Stimulated activated naive CD4-positive, alpha-beta T cell (primary cell): ENCODE data around the gene ITFG2.
"Not testable (repeated sequence)": the region's sequence is repeated elsewhere in the genome, so short reads cannot be mapped to it uniquely, and the experiment has no call there.

Source experiments
- DNase-seq, 6 experiments: peaks; one replicate each; lab custom pipeline; 2025; lab: John Stamatoyannopoulos, UW

The ITFG2 gene

DNA sequence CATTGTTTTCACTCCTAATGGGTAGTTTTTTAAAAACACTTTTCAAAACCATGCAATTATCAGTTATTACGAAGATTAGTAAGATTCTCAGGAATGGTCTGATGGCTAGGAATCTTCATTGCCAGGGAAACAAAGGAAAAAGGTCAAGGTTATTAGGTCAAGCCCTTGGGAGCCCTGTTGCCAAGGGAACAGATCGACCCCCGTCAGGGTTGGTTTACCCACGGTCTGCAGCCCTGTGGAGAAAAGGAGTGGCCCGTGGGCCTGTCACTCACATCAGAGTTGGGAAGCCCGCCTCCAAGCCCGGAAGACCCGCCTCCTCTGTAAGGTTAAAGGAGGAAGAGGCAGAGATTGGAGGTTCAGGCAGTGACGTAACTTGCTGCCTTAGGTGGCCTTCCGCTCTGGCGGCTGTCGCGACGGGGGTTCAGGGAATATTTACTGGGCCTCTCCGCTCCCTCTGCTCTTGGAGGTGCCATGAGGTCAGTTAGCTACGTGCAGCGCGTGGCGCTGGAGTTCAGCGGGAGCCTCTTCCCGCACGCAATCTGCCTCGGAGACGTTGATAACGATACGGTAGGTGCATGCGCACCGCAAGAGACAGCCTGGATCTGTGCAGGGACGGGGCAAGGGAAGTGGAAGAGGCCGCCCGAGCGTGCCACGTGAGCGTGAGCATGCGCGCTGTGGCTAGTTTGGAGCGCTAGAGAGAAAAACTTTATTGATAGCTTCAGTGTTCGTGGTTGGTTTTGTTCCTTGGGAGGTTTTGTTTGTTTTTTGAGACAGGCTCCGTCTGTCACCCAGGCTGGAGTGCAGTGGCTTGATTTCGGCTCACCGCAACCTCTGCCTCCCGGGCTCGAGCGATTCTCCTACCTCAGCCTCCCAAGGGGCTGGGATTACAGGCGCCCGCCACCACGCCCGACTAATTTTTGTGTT is at the start of gene ITFG2:
TSS of gene ITFG2 (plus strand) at position 379 of the 924 bp plus-strand sequence. CDS start at position 472, 93 bp downstream.
- peak; percentile 90 to 100 (median 96) for DNase-seq

DNA sequence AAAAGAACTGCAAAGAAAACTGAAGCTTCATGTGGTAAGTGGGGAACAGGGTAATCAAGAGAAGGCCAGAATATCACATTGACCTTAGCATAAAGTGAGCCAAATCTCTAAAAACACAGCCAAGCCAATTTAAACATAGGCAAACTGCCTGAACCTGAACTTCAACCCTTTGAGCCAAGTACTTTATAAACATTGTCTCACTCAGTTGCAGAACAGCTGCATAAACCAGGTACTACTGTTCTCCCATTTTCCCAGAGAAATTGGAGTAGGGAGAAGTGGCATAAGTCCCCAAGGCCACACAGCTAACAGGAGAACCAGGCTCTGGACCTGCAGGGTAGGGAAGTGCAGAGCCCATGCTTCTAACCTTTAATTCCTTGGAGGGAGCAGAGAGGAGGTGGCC is 48.1 kb upstream of the ITFG2 start:
- no peak for DNase-seq

DNA sequence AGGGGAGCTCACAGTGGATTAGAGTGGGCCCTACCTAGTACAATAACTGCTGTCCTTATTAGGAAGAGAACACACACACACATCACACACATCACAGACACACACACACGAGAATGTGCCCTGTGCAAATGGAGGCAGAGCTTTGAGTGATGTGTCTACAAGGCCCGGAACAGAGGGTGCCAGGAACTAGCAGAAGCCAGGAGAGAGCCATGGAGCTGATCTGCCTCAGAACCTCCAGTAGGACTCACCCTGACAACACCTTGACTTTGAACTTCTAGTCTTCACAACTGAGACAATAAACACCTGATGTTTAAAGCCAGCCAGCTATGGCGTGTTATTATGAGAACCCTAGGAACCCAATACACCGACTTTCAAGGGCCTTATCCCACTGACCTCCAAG is 47.4 kb upstream of the ITFG2 start:
- no peak for DNase-seq

DNA sequence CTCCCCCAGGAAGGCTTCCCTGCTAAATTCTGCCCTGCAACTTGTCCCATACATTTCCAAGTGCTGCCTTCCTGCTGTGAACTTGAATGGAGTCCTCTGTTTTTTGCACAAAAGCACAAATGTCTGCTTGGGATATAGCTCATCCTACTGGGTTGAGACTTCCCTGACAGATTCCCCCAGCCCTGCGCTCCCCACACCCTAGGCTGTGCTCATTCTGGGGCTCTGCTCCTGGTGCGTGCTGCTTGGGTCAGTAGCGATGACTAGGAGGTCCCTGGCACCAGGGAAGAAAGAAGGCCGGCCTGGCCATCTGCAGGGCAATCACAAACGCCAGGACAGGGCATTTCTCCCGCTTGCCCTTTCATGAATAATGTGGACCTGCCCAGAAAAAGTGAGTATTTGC is 46.9 kb upstream of the ITFG2 start:
- DNase-seq: no peak

DNA sequence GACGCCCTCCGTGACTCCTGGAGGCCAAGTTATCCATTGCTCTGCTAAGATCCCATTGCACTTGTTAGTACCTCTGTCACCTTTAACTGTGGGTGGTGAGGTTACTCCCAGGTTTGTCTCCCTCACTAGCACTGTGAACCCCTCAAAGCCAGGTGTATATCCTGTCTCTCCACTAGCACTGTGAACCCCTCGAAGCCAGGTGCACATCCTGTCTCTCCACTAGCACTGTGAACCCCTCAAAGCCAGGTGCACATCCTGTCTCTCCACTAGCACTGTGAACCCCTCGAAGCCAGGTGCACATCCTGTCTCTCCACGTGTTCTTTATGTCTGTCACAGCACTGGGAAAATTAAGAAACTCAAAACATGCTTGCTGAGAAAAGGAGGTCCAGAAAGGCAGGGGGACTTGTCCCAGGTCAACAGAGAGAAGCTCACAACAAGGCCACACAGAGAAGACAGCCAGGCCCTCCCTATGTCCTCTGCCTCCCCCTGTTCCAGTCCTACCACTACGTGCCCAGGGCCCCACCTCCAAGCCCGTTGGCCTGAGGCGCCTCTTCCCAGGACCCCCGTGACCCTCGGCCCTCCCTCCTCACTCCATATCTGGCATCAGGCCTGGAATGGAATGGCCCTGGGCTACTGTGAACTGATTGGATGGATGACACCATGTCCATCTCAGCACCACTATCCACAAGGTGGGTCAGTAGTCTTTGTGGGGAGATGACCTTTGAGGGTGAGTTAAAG is 44.1 kb upstream of the ITFG2 start:
- DNase-seq: peak in 1 of 6 experiments; percentile 7

DNA sequence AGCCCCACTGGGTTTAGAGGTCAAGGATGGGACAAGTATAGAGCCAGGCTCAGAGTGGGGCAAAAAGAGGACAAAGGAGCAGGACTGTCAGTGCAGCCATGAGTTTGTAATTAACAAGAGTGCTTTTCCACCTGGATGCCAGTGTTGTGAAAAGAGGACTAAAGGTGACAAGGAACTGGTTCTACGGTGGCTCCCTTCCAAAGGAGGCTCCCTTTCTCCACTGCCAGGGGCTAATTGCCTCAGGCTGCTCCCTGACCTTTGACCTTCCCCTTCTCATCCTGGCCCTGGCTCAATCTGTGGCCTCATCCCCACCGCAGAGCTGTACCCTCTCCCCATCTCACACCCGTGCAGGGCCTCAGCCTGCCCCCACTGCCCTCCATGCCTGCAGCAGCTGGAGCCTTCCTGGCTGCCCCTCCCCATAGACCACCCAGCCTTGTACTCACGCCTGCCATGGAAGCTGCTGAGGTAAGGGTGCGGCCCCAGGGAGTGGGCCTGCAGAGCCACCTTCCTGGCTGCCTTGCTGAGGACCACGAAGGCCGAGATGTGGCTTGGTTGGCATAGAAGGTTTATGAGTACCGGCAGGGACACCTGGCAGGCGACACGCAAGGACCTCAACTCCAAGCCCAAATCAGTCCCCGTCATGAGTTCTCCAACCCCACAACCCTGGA is 42.5 kb upstream of the ITFG2 start:
- no peak for DNase-seq

DNA sequence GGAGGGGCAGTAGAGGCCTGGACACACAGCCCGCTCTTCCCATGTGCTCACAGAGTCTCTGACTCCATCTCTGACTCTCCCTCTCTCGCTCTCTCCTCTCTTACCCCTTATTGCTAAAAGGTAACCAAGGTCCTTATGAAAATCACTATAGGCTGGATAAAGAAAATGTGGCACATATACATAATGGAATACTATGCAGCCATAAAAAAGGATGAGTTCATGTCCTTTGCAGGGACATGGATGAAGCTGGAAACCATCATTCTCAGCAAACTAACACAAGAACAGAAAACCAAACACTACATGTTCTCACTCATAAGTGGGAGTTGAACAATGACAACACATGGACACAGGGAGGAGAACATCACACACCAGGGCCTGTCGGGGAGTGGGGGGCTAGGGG is 41.9 kb upstream of the ITFG2 start:
- DNase-seq: not testable (repeated sequence)

DNA sequence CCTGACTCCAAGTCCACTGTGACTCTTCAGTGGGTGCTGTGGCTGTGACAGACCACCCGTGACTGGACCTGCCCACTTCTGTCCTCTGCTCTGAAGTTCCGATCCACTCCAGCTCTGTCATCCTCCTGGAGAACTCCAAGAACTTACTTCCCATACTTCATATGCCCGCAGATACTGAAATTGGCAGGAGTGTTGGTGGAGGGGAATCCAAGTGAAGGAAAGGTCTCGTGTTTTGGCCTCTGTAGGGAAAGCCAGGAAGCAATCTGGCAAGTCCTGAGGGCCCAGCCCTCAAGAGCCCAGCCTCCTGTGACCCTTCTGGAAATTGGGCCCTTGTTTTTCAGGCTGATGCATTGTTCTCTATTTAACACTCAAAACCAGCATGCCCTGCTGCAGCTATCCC is 40.1 kb upstream of the ITFG2 start:
- DNase-seq: no peak

DNA sequence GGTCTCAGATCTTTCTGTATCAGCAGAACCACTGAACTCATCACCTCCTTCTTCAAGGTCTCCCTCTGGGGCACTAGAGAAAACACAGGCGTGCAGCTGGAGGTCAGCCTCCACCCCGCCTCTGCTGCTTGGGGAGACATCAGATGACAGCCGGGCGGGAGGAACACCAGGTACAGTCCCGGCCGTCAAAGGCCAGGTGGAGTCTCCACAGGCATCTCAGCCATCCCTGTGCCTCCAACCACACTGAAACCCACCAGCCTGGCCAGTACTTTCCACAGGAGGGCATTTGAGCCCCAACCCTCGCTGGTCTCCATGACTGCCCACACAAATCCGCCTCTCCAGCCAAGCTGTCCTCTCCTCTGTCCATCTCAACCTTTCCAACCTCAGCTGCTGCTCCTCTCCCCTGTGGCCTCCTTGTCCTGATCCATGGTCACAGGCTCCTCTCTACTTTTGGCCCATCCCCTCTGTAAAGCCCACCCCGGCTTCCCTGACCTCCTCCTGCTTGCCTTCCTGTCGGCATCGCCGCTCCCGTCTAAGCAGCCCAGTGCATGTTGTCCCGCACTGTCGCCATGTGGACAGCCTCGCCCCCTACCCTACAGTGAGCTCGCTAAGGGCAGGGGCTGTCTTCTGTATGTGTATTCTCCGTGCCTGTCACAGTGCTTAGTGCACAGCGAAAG is 39.1 kb upstream of the ITFG2 start:
- no peak for DNase-seq

DNA sequence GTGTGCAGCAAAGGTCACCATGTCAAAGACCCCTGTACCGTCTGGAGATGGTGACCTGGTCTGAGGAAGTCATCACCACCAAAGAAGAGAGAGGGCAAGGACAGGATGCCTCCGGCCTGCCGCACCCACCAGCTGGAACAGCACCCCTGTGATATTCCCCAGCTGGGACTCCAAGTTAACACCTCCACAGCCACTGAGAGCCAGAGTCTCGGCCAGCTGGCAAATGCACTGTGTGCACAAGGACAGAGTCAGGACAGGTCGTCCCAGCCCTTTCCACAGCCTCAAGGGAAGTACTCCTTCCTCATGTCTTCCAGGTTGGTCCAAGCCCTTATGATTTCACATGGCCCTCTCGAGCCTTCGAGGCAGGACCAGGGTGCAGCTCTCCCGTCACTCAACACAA is 37.0 kb upstream of the ITFG2 start:
- DNase-seq: no peak

DNA sequence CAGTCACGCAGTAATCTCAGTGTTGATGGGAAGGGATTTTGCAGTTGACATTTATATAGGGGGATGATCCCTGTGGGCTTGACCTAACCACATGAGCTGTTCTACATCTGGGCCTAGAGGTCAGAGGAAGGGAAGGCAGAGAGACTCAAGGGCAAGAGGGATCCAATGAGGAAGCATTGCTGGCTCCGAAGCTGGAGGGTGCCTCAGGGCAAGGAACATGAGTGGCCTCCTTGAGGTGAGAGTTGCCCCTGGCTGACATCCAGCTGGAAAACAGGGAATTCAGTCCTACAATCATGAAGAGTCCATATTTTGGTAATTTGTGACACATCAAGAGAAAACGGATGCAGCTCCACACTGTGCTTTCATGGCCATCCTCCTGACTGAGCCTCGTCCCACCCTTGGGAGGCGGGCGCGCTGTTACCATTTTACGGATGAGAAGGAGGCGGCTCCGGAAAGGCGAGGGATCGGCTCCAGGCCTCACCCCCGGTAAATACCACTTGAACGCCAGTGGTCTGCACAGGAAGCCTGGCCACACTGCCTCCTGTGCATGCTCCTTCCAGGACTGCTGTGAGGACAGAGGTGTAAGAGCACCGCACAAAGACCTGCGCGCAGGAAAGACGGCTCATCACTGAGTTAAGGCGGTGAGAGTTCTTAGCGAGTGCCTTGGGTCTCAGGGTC is 36.2 kb upstream of the ITFG2 start:
- no peak for DNase-seq

DNA sequence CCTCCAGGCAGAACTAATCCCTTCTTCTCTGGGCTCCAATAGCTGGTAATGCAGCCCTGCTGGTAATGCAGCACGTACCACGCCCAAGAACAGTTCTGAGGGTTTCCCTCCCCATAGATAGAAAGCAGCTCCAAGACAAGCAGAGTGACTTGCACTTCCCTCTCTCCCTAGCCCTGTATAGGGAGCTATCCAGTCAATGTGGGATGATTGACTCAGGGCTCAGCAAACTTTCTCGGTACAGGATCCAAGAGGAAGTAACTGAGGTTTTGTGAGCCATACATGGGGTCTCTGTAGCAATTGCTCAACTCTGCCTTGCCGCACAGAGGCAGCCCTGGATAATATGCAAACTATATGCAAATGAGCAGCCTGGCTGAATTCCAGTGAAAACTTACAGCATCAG is 33.2 kb upstream of the ITFG2 start:
- no peak for DNase-seq

DNA sequence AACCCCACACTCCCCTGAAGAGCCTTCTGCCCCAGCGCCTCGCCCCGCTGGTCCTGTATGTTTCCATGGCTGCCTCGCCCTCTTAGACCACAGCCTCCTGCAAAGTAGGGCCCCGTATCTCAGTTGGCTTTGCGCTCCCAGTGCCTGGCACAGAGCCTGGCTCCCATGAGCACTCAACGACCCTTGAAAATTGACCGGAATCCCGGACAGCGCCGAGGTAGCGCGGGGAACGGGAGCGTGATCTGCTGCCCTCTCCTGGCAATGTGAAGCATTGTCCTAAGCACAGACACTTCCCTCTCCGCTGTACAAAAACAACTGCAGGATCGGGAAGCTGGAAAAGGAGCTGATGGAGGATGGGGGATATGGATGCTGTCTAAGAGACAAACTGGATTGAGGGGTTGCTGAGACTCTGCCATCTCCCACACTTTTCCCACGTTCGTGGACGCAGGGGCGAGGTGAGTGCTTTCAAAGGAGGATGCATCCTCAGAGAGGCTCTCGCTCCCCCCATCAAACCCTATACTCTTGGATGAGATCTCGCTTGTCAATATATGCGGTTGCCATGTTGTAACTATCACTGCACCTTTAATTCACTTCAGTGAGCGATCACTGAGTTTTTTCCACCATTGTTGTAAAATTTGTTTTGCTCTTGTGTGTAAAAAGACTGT is 28.4 kb upstream of the ITFG2 start:
- DNase-seq: peak in 4 of 6 experiments; percentile 3 to 62 (median 38)

DNA sequence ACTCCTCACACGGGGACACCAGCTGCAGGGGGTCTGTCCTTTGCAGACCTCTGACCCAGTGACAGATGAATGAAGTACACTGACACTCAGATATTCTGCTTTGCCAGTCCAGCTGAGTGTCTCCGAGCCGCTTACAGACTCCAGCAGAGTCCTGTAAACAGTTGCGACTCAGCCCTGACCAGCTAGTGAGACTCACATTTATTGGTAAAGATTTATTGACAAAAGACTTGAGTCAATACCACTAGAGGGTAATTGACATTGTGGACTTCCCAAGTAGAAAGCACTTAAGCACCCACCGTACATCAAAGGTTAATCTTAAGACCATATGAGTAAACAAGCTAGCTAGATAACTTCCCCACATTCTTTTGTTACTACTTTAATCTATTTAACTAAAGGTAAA is 27.5 kb upstream of the ITFG2 start:
- DNase-seq: no peak

DNA sequence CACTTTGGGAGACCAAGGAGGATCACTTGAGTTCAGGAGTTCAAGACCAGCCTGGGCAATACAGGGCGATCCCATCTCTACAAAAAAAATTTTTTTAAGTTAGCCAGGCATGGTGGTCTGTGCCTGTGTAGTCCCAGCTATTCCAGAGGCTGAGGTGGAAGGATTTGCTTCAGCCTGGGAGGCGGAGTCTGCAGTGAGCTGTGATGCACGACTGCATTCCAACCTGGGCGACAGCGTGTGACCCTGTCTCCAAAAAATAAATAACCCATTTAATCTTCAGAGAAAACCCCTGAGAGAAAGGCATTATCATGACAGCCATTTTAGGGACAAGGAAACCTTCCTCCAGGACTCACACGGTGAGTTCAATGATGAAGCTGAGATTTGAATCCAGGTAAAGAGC is 21.4 kb upstream of the ITFG2 start:
- DNase-seq: no peak

DNA sequence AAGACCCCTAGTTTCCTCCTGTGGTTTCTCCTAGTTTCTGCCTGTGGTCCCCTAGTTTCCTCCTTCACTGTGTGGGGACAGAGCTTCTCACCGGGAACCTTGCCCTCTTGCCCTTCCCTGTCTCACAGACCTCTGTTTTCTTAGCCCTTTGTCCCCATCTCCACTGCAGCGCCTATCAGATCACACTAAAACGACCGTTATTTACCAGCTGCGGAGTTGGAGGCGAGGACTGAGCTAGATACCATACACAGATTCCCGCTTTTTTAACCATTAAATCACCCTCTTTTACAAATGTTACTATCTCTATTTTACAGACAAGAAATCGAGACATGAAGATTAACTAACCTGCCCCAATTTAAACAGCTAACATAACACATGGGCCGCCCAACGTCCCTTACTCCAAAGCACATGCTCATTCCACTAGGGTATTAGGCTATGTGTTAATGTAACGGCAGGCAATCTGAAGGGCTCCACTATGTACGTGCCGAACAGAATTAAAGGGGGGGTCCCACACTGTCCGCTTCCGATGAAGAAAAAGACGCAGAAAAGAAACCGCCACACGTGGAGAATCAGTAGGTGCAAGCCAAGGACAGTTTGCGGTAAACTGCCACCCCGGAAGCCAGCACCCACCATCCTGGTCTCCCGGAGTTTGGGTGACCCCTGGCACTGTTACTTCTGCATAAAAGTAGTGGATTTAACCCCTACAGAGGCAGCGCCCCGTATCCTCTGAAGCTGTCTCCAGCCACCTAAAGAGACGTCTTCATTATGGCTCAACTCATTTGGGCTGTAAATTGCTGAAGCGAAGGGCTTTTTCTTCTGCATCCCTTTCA is 19.6 kb upstream of the ITFG2 start:
- DNase-seq: no peak

DNA sequence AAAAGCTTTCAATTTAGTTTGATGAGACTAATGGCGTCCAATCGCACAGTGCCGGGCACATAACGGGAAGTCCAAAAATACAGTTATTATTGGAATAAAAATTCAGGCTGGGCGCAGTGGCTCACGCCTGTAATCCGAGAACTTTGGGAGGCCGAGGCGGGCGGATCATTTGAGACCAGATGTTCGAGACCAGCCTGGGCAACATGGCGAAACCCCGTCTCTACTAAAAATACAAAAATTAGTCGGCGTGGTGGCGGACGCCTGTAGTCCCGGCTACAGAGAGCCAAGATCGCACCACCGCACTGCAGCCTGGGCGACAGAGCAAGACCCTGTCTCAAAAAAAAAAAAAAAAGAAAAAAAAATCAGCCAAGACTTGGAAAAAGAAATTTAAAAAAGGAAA is 18.9 kb upstream of the ITFG2 start:
- DNase-seq: no peak

DNA sequence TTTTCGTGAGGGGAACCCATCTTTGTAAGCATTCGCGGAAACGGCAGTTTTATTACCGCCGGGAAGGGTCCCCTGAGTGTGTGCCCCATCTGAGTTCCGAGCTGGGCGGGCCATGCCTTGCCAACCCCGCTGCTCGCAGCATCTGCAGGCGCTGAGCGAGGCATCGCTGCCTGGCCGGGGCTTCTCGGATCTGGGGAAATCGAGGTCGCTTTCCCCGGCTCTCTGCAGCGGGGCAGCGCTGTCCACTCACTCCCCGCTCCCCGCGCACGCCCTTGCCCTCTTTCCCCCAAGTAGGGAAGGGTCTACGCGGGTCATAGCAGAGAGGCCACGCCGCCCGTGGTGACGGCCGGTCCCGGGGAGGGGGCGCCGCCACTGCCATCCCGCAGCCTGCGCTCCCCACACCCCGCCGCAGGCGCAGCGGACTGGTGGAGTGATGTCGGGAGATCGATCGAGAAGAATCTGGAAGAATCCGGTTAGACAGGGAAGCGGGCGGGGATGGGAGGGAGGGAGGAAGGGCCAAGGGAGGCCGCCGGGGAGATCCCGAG is 18.2 kb upstream of the ITFG2 start:
- peak in 3 of 6 experiments; percentile 21 to 45 (median 44) for DNase-seq

DNA sequence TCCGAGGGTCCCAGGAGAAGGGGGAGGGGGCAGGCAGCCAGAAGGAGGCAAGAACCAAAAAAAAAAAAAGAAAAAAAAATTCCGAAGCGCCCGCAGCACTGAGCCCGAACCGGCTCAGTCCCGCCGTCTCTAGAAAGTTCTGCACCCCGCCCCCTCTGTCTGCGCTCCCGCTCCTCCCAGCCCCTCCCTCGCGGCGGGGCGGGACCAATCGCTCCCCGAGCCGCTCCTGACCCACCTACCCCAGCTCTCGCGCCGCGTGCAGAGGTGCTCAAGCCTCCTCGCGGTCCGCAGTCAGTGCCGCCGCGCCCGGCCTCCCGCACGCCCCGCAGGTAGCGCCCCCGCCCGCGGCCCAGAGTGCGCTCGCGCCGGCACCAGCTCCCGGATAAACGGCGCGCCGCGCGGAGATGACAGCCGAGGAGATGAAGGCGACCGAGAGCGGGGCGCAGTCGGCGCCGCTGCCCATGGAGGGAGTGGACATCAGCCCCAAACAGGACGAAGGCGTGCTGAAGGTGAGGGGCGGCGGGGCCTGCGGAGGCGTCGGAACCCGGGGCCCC is 17.7 kb upstream of the ITFG2 start, which contains the start of gene FKBP4:
TSS of gene FKBP4 (plus strand) at position 235 of the 554 bp plus-strand sequence. CDS start at position 405, 170 bp downstream.
- peak; percentile 73 to 91 (median 82) for DNase-seq
